Spleen (tissue), 7 donors: ENCODE measurements around the gene CFAP99.

Experiments
- POLR2A ChIP-seq, 3 donors: fragments of 450-650 bp; IDR thresholded peaks; one replicate each; pipeline ENCODE4 v1.5.1; 2017; ENCODE audit warnings: antibody characterized with exemption in 3 of 3, mild to moderate bottlenecking in 1 of 3
- TF ChIP-seq, protein P1 (sequence below), 11 experiments: fragments of 200-600 bp in 7 of 11; fragments of 450-650 bp in 4 of 11; sonication (generic) in 4 of 11; IDR thresholded peaks in 8 of 11; conservative IDR thresholded peaks in 3 of 11; 1 replicate in 7 of 11; 2 replicates in 4 of 11; pipeline versions ENCODE4 v1.4.0 to v1.8.0; 2016 to 2021; ENCODE audit warnings: antibody characterized with exemption in 11 of 11, inconsistent platforms in 4 of 11, mild to moderate bottlenecking in 1 of 11
- donor health status: DM: no; HTN: no; CAD: no; lungs with moderate emphysema.
- donor health status: DM: no; HTN: no; CAD: no.
- donor health status: DM: no; HTN: no; CAD: no.

DNA sequence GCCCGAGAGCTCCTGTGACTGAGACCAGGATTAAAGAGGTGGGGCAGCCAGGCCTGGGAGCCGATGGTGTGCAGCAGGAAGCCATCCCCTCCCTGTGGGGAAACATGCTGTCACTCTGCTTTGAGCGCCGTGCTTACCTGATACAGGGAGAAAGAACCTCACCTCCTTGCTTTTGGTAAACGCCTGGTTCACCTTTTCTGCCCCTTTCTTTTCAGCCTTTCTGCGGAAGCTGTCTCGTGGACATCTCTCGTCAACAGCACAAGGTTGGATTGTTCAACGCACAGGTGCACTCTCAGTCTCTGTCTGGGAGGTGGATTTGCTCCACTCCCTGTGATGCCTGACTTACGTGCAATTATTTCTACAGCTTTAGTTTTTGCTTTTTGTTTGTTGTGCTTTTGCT is 12.3 kb upstream of the CFAP99 start:
- TF ChIP-seq, protein P1, sequence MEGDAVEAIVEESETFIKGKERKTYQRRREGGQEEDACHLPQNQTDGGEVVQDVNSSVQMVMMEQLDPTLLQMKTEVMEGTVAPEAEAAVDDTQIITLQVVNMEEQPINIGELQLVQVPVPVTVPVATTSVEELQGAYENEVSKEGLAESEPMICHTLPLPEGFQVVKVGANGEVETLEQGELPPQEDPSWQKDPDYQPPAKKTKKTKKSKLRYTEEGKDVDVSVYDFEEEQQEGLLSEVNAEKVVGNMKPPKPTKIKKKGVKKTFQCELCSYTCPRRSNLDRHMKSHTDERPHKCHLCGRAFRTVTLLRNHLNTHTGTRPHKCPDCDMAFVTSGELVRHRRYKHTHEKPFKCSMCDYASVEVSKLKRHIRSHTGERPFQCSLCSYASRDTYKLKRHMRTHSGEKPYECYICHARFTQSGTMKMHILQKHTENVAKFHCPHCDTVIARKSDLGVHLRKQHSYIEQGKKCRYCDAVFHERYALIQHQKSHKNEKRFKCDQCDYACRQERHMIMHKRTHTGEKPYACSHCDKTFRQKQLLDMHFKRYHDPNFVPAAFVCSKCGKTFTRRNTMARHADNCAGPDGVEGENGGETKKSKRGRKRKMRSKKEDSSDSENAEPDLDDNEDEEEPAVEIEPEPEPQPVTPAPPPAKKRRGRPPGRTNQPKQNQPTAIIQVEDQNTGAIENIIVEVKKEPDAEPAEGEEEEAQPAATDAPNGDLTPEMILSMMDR (IDR thresholded peaks at IDR 0.05 in 8 of 11, conservative IDR thresholded peaks at IDR 0.05 in 3 of 11) = no peak
- TF ChIP-seq POLR2A (IDR thresholded peaks at IDR 0.05) = no peak
